GM21576 (cell line): ENCODE data around the gene PAIP2.
"Not testable (repeated sequence)": the region's sequence is repeated elsewhere in the genome, so short reads cannot be mapped to it uniquely, and the experiment has no call there.

Experiments used
- ATAC-seq: cut with Tn5 transposase; IDR thresholded peaks from one replicate; pipeline ENCODE4 v1.9.1; 2021; ENCODE audit warnings: mild to moderate bottlenecking, moderate library complexity; ENCODE audit not compliant: unreplicated experiment

Gene PAIP2

GRCh38 chr5:139407517-139407916, 65.9 kb downstream of the PAIP2 start:
- no peak for ATAC-seq

DNA sequence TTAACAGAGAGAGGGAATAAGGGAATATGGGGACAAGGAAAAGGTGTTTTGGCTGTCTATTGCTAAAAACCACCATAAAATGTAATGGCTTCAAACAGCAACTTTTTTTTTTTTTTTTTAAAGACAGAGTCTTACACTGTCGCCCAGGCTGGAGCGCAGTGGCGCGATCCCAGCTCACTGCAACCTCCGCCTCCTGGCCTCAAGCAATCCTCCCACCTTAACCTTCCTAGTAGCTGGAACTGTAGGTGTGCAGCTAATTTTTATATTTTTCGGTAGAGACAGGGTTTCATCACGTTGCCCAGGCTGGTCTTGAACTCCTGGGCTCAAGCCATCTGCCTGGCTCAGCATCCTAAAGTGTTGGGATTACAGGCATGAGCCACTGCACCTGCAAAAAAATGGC, 66.5 kb downstream of the PAIP2 start:
- ATAC-seq = no peak

GRCh38 chr5:139409116-139409515, 67.5 kb downstream of the PAIP2 start:
- ATAC-seq = not testable (repeated sequence)

- ATAC-seq = no peak
Measured at GRCh38 chr5:139410121-139410992, 68.7 kb downstream of the PAIP2 start.

- ATAC-seq = no peak
Measured at GRCh38 chr5:139410993-139411828, 69.6 kb downstream of the PAIP2 start.

DNA sequence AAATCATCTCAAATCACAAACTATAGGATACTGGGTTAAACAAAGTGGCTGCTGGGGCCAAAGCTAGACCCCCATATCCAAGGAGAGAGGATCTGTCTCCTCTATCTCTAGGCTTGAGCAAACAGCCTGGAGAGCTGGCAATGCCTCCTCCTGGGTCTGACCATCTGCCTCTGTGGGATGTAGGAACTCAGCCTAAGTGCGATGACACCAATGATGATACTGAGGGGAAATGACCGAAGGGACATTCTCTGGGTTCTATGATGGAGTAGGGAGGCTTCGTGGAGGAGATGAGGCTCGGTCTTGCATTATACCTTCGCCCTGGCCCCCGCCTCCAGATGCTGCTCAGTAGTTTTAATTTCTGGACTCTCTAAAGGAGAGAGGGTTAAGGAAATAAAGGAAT, 71.5 kb downstream of the PAIP2 start:
- no peak for ATAC-seq

- no peak for ATAC-seq
Measured at GRCh38 chr5:139413963-139414362, 72.3 kb downstream of the PAIP2 start.

- ATAC-seq = no peak
Measured at GRCh38 chr5:139414581-139415130, 73.0 kb downstream of the PAIP2 start.

GRCh38 chr5:139415221-139415861, 73.7 kb downstream of the PAIP2 start:
- ATAC-seq = no peak

DNA sequence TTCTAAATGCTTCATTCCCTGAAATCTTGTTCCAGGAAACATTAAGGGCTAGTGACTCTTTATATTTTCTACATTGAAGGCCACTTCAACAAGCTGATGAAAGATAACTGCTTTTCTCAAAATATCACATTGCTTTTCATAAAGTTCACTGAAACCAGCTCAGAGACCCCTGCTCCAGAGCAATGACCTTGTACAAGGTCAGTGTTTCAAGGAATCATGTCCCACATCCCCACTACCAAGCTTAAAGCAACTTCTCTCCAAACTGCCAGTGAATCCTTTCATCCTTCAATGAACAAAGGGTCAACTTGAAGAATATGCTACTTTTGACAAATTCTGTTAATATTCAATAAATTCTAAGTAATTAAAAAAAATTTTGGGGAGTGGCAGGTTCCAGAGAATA, 74.2 kb downstream of the PAIP2 start:
- no peak for ATAC-seq

DNA sequence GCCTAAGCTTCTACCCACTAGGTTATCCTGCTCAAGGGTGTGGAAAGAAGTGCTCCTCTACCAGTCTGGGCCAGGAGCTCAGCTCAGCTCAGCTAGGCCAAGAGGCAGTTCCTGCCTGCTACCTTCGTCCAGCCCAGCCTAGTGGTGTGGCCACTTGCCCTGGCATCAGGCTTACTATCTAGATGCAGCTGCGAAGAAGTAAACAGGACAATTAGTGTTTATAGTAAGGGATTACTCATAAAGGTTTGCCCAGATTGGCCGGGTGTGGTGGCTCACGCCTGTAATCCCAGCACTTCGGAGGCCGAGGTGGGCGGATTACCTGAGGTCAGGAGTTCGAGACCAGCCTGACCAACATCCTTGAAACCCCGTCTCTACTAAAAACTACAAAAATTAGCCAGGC, 75.0 kb downstream of the PAIP2 start:
- ATAC-seq = no peak

- ATAC-seq = no peak
Measured at GRCh38 chr5:139417214-139417613, 75.6 kb downstream of the PAIP2 start.

- no peak for ATAC-seq
Measured at GRCh38 chr5:139418793-139419192, 77.1 kb downstream of the PAIP2 start.
